Astrocyte of the cerebellum (primary cell): ENCODE results near the gene SLC39A13.

Source experiments
- DNase-seq: peaks from one replicate; pipeline ENCODE4 v3.0.0-alpha.2; 2011; ENCODE audit warnings: low read depth
- H3K4me3 ChIP-seq: 2 replicates; pipeline ENCODE4 v1.5.1; 2011; ENCODE audit warnings: mild to moderate bottlenecking, low read depth, low read length, moderate library complexity
- in situ Hi-C: cut with HindIII; loops from 2 replicates; pipeline ENCODE4 v1.10.0; 2017; ENCODE audit warnings: low sequenced_read_pairs
- TF ChIP-seq, protein P1 (sequence below): IDR thresholded peaks from 2 replicates; pipeline ENCODE4 v1.5.1; 2012; ENCODE audit warnings: low read length, low read depth, moderate library complexity, mild to moderate bottlenecking; ENCODE audit errors: missing control alignments

Gene SLC39A13

GRCh38 chr11:47425611-47426010 lies 17.2 kb downstream of the SLC39A13 start:
- TF ChIP-seq, protein P1, sequence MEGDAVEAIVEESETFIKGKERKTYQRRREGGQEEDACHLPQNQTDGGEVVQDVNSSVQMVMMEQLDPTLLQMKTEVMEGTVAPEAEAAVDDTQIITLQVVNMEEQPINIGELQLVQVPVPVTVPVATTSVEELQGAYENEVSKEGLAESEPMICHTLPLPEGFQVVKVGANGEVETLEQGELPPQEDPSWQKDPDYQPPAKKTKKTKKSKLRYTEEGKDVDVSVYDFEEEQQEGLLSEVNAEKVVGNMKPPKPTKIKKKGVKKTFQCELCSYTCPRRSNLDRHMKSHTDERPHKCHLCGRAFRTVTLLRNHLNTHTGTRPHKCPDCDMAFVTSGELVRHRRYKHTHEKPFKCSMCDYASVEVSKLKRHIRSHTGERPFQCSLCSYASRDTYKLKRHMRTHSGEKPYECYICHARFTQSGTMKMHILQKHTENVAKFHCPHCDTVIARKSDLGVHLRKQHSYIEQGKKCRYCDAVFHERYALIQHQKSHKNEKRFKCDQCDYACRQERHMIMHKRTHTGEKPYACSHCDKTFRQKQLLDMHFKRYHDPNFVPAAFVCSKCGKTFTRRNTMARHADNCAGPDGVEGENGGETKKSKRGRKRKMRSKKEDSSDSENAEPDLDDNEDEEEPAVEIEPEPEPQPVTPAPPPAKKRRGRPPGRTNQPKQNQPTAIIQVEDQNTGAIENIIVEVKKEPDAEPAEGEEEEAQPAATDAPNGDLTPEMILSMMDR, result no peak
- no peak for DNase-seq
- peak overlapping the region; percentile 97 for H3K4me3 ChIP-seq
- in situ Hi-C loops, result no loop called here

GRCh38 chr11:47426062-47426956 lies 17.9 kb downstream of the SLC39A13 start, which contains the start of gene PSMC3:
TSS of gene PSMC3 (minus strand) at chr11:47426439. CDS start at chr11:47426279, 160 bp downstream.
- peak; percentile 93 for DNase-seq
- in situ Hi-C loops, result no loop called here
- TF ChIP-seq, protein P1, result no peak
- peak within 1 kb of the TSS; percentile 97 for H3K4me3 ChIP-seq

DNA sequence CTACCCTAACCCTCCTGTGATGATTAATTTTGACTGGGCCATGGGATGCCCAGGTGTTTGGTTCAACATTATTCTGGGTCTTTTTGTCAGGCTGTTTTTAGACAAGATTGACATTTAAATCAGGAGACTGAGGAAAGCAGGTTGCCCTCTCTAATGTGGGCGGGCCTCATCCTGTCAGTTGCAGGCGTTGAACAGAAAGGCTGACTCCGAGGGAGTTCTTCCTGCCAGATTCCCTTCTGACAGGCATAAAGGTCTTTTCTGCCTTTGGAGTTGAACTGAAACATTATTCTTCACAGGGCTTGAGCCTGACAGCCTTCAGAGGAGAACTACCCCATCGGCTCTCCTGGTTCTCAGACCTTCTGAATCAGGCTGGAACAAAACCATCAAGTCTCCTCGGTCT lies 22.1 kb downstream of the SLC39A13 start:
- TF ChIP-seq, protein P1, result no peak
- in situ Hi-C loops, result no loop called here
- no peak for DNase-seq
- no peak overlapping the region for H3K4me3 ChIP-seq

GRCh38 chr11:47431356-47432083 lies 23.1 kb downstream of the SLC39A13 start:
- in situ Hi-C loops, result no loop called here

GRCh38 chr11:47433157-47433556 lies 24.8 kb downstream of the SLC39A13 start:
- DNase-seq, result no peak
- in situ Hi-C loops, result no loop called here
- TF ChIP-seq, protein P1, result no peak
- no peak overlapping the region for H3K4me3 ChIP-seq

More at GRCh38 chr11:47431356-47432083, 23.1 kb downstream of the SLC39A13 start:
- TF ChIP-seq, protein P1, result no peak
- H3K4me3 ChIP-seq, result no peak overlapping the region
- DNase-seq, result no peak

- TF ChIP-seq, protein P1, result no peak
- peak; percentile 68 for DNase-seq
- in situ Hi-C loops, result no loop called here
Observed at GRCh38 chr11:47434011-47434786, 25.8 kb downstream of the SLC39A13 start.

More at GRCh38 chr11:47434011-47434786, 25.8 kb downstream of the SLC39A13 start:
- H3K4me3 ChIP-seq, result no peak overlapping the region
